Right lung (tissue), 5 donors: ENCODE data around the gene LHX3. TPM values are rescaled to one million over a fixed set of nuclear protein-coding genes. Genes with fewer than 3 reads are reported as not detected.
"Not testable (repeated sequence)": the region's sequence is repeated elsewhere in the genome, so short reads cannot be mapped to it uniquely, and the experiment has no call there.

Source experiments
- DNase-seq, 2 donors: peaks; one replicate each; pipeline ENCODE4 v3.0.0-alpha.2; 2013
- polyA plus RNA-seq, 5 donors: library from polyadenylated mRNA; unstranded; fragments of 120-200 nt; gene quantifications; one replicate each; pipeline versions ENCODE4 v1.2.1 to v1.2.3, GENCODE V29; 2013; ENCODE audit warnings: inconsistent platforms in 1 of 5, low replicate concordance in 1 of 5; ENCODE audit not compliant: insufficient read length in 5 of 5, insufficient read depth in 1 of 5

The LHX3 gene
- polyA plus RNA-seq, 5 donors = not detected

GRCh38 chr9:136155576-136155975, 49.4 kb downstream of the LHX3 start:
- no peak for DNase-seq

- no peak for DNase-seq
These were observed 50.0 kb downstream of the LHX3 start for GRCh38 chr9:136154943-136155342.

- DNase-seq = no peak
These were observed 51.4 kb downstream of the LHX3 start for GRCh38 chr9:136153381-136154065.

GRCh38 chr9:136152931-136153330, 52.0 kb downstream of the LHX3 start:
- DNase-seq = no peak

- DNase-seq = no peak
These were observed 52.4 kb downstream of the LHX3 start for GRCh38 chr9:136152543-136152866.

- no peak for DNase-seq
These were observed 52.9 kb downstream of the LHX3 start for GRCh38 chr9:136151848-136152542.

GRCh38 chr9:136151214-136151804, 53.6 kb downstream of the LHX3 start:
- no peak for DNase-seq

GRCh38 chr9:136150664-136151213, 54.2 kb downstream of the LHX3 start:
- DNase-seq = not testable (repeated sequence)

- no peak for DNase-seq
These were observed 55.1 kb downstream of the LHX3 start for GRCh38 chr9:136149853-136150252.

GRCh38 chr9:136149337-136149736, 55.6 kb downstream of the LHX3 start:
- DNase-seq = no peak

GRCh38 chr9:136148766-136149165, 56.2 kb downstream of the LHX3 start:
- no peak for DNase-seq

- no peak for DNase-seq
These were observed 56.8 kb downstream of the LHX3 start for GRCh38 chr9:136147890-136148714.

- no peak for DNase-seq
These were observed 57.7 kb downstream of the LHX3 start for GRCh38 chr9:136147038-136147889.

Other genes starting within 250 kb of the LHX3 start
- 10 to 100 TPM; 27.6 to 38.4 (median 32.3) TPM for gene UBAC1, start 243.8 kb downstream of the LHX3 start, polyA plus RNA-seq
- 1 to 10 TPM; 3.0 to 6.9 (median 5.0) TPM for gene NACC2, start 109.8 kb downstream of the LHX3 start, polyA plus RNA-seq
- 10 to 100 TPM; 10.2 to 21.0 (median 12.6) TPM for gene TMEM250, start 86.3 kb downstream of the LHX3 start, polyA plus RNA-seq
- 10 to 100 TPM in 4 of 5 donors, 1 to 10 TPM in 1; 9.1 to 12.5 (median 11.9) TPM for gene QSOX2, start 40.7 kb upstream of the LHX3 start, polyA plus RNA-seq
- gene CCDC187, start 99.0 kb upstream of the LHX3 start, polyA plus RNA-seq = 1 to 10 TPM in 4 of 5 donors, under 1 TPM in 1; 0.65 to 2.9 (median 1.8) TPM
- gene GPSM1, start 122.4 kb upstream of the LHX3 start, polyA plus RNA-seq = 10 to 100 TPM; 35.9 to 84.2 (median 56.6) TPM
- 10 to 100 TPM in 1 of 5 donors, 1 to 10 TPM in 4; 3.6 to 13.8 (median 5.8) TPM for gene DNLZ, start 158.6 kb upstream of the LHX3 start, polyA plus RNA-seq
- gene CARD9, start 168.5 kb upstream of the LHX3 start, polyA plus RNA-seq = 1 to 10 TPM in 3 of 5 donors, under 1 TPM in 2; 0.69 to 1.7 (median 1.0) TPM
- 10 to 100 TPM in 3 of 5 donors, 1 to 10 TPM in 2; 9.7 to 12.9 (median 11.6) TPM for gene SNAPC4, start 195.0 kb upstream of the LHX3 start, polyA plus RNA-seq
- 10 to 100 TPM; 46.6 to 60.8 (median 52.5) TPM for gene ENTR1, start 205.5 kb upstream of the LHX3 start, polyA plus RNA-seq
- 10 to 100 TPM; 42.6 to 55.4 (median 50.2) TPM for gene PMPCA, start 205.5 kb upstream of the LHX3 start, polyA plus RNA-seq
- 10 to 100 TPM in 4 of 5 donors, 1 to 10 TPM in 1; 9.5 to 19.7 (median 14.6) TPM for gene INPP5E, start 234.7 kb upstream of the LHX3 start, polyA plus RNA-seq